ENCODE data around the gene HBG1.
"Not testable (repeated sequence)": the region's sequence is repeated elsewhere in the genome, so short reads cannot be mapped to it uniquely, and the experiment has no call there.

HBG1 gene

DNA sequence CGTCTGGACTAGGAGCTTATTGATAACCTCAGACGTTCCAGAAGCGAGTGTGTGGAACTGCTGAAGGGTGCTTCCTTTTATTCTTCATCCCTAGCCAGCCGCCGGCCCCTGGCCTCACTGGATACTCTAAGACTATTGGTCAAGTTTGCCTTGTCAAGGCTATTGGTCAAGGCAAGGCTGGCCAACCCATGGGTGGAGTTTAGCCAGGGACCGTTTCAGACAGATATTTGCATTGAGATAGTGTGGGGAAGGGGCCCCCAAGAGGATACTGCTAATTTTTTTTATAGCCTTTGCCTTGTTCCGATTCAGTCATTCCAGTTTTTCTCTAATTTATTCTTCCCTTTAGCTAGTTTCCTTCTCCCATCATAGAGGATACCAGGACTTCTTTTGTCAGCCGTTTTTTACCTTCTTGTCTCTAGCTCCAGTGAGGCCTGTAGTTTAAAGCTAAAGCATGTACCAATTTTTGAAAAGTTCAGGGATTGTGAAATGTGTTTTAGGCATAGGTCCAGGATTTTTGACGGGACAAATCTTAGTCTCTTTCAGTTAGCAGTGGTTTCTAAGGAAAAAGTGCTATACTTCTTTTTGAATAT lies at the start of gene HBG1:
Gene HBG1 (minus strand): TSS at position 51 of the 590 bp plus-strand sequence. CDS start 53 bp downstream, outside the sequence.
- not testable (repeated sequence) for DNase-seq (ENCODE audit: low read depth in 1 of 2, low spot score in 1 of 2)

DNA sequence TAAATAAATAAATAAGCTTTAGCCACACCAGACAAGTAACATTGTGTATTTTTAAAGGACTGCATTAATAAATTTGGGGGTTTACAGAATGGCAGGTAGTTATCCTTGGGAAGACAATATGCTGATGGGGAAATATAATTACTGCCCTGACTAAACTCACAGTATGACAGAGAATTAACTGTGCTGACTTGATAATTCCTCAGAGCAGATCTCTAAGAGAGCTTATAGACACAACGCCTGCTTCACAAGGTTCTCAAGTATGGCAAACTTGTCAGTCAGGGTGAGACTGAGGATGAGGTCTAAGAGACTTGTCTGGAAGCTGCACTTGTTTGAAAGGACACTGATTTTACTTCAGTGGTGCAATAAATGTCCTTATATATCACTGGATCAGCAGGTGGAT lies 48.8 kb upstream of the HBG1 start:
- no peak for DNase-seq (ENCODE audit: low read depth in 1 of 2, low spot score in 1 of 2)

DNA sequence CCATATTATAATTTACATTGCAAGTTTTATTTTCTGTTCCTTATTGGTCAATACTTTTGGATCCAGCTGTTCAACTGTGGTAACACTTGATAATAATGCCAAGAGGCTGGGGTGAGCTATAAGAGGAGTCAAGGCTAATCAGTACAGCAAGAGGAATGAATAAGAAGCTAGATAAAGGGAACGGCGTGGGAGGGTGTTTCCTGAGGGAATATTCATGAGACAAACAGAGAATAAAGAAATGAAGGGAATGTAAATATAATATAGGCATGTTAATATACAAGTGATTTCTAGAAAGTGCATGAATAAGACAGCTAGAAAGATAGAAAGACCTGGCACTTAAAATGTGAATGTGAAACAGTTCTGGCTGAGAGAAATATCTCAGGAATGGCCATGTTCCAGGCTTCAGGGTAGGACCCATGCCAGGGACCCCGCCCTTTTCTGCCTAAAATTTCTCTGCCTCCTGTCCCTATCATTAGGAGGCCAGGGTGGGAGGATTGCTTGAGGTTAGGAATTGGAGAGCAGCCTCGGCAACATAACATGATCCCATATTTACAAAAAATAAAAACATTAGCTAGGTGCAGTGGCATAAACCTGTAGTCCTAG lies 48.2 kb upstream of the HBG1 start:
- DNase-seq (ENCODE audit: low read depth in 1 of 2, low spot score in 1 of 2) = no peak

DNA sequence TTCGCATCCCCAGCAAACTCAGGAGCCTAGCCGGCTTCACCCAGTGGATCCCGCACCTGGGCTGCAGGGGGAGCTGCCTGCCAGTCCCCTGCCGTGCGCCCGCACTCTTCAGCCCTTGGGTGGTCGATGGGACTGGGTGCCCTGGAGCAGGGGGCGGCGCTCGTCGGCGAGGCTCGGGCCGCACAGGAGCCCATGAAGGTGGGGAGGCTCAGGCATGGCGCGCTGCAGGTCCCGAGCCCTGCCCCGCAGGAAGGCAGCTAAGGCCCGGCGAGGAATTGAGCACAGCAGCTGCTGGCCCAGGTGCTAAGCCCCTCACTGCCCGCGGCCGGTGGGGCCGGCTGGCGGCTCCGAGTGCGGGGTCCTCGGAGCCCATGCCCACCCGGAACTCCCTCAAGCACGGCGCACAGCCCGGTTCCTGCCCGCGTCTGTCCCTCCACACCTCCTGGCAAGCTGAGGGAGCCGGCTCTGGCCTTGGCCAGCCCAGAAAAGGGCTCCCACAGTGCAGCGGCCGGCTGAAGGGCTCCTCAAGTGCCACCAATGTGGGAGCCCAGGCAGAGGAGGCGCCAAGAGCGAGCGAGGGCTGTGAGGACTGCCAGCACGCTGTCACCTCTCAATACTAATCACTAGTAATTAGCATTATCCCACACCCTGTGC lies 44.8 kb upstream of the HBG1 start:
- DNase-seq (ENCODE audit: low read depth in 1 of 2, low spot score in 1 of 2) = not testable (repeated sequence)

- no peak for DNase-seq (ENCODE audit: low read depth in 1 of 2, low spot score in 1 of 2)
Measured at GRCh38 chr11:5293028-5293427, 43.4 kb upstream of the HBG1 start.

DNA sequence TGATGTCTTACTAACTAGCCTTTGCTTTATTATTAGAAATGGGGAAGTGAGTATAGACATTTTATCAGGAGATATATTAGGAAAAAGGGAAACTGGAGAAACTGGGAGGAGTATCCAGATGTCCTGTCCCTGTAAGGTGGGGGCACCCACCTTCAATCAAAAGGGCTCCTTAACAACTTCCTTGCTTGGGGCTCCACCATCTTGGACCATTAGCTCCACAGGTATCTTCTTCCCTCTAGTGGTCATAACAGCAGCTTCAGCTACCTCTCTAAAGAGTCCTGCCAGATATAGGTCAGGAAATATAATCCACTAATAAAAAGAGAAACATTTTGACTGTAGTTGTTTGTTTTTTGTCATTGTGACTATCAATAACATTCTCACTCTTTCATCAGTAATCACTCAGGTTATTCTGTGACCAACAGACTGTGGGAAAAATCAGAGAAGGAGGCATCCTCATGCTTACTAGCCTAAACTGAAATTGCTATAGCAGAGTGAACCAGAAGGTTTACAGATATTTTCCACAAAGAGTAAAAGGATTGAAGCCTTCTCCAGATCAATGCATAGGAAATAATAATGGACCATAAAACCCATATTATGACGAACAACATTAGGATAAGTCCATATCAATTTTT lies 41.7 kb upstream of the HBG1 start:
- no peak for DNase-seq (ENCODE audit: low read depth in 1 of 2, low spot score in 1 of 2)

GRCh38 chr11:5290106-5290505 lies 40.4 kb upstream of the HBG1 start:
- DNase-seq (ENCODE audit: low read depth in 1 of 2, low spot score in 1 of 2) = no peak

DNA sequence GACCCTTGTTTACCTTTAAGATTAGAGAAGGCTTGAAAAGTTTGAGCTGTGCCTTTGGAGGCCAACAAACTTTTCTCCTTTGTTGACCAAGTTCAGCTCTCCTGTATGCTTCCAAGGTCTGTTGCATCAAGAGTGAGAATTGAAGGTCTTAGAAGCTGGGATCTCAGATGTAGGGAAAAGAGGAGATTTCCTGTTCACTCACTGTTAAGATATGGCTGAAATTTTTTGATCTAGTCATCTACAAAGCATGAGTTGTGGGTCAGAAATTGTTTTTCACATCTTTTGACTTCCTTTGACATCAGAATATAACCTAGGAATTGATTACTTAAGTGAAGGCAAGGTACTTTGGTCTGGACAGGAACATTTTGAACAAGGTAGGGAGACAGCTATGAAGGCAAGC lies 40.0 kb upstream of the HBG1 start:
- DNase-seq (ENCODE audit: low read depth in 1 of 2, low spot score in 1 of 2) = no peak

GRCh38 chr11:5288906-5289550 lies 39.4 kb upstream of the HBG1 start:
- DNase-seq (ENCODE audit: low read depth in 1 of 2, low spot score in 1 of 2) = no peak

GRCh38 chr11:5288108-5288905 lies 38.6 kb upstream of the HBG1 start:
- no peak for DNase-seq (ENCODE audit: low read depth in 1 of 2, low spot score in 1 of 2)

DNA sequence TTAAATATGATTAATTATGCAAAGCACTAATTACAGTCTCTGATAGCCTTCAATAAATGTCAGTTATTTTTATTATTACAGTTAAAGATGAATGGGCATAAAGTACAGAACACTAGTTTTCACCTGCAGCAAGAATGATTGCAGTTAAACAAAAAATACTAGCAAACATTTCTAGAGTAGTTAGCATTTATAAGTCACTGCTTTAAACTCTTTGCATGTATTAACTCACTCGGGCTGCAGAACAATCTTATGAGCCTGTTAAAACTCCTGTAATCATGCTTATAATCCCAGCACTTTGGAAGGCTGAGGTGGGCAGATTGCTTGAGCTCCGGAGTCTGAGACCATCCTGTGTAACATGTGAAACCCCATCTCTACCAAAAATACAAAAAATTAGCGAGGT lies 37.2 kb upstream of the HBG1 start:
- no peak for DNase-seq (ENCODE audit: low read depth in 1 of 2, low spot score in 1 of 2)

DNA sequence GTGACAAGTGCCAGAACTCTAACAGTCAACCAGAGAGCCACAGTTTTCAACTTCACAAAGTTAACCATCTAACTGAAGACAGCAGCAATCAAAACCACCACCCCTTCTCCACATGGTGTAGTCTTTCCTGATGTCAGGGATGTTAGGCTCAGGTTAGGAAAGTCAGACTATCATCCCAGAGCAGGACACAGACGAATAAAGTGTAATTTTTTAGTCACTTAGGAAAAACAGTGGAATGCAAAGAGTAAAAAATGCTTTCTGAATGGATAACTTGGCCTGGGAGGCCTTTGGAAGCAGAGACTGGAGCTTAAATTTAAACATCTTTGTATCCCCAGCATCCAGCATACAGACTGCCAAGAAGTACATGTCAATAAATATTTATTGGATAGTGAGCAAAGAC lies 36.7 kb upstream of the HBG1 start:
- DNase-seq (ENCODE audit: low read depth in 1 of 2, low spot score in 1 of 2) = no peak

- no peak for DNase-seq (ENCODE audit: low read depth in 1 of 2, low spot score in 1 of 2)
Measured at GRCh38 chr11:5285703-5286340, 36.2 kb upstream of the HBG1 start.

- DNase-seq (ENCODE audit: low read depth in 1 of 2, low spot score in 1 of 2) = no peak
Measured at GRCh38 chr11:5284637-5285036, 35.0 kb upstream of the HBG1 start.

GRCh38 chr11:5283882-5284281 lies 34.2 kb upstream of the HBG1 start:
- DNase-seq (ENCODE audit: low read depth in 1 of 2, low spot score in 1 of 2) = no peak

DNA sequence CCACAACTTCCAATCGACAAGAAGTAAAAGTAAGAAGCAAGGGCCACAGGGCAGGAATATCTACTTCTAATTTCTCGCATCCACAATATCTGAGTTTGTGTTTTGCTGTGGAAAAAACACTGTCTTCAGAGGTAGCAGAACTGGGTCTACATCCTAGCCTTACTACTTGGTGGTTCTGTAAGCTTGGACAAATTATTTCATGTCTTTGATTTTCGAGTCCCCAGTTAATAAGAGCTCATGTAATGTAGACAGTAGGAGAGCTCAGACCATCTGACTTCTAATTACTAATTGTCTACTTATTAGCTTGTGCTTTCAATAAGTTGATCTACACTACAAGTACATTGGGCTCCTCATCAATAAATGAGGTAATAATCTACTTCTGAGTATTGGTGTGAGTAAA lies 33.4 kb upstream of the HBG1 start:
- DNase-seq (ENCODE audit: low read depth in 1 of 2, low spot score in 1 of 2) = no peak

- no peak for DNase-seq (ENCODE audit: low read depth in 1 of 2, low spot score in 1 of 2)
Measured at GRCh38 chr11:5282628-5283027, 33.0 kb upstream of the HBG1 start.

DNA sequence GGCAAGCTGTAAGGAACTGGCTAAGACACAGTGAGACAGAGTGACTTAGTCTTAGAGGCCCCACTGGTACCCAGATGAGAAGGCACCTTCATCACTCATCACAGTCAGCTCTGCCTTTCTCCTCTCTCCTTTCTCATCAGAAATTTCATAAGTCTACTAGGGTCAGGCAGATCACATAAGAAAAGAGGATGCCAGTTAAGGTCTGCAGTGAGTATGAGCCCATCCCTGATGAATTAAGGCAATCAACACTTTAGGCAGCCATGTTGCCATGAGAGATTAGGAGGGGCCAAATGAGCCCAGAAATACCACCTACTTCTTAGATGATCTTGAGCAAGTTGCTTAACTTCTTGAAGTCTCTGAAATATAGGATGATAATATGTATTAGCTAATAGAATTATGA lies 31.9 kb upstream of the HBG1 start:
- no peak for DNase-seq (ENCODE audit: low read depth in 1 of 2, low spot score in 1 of 2)

DNA sequence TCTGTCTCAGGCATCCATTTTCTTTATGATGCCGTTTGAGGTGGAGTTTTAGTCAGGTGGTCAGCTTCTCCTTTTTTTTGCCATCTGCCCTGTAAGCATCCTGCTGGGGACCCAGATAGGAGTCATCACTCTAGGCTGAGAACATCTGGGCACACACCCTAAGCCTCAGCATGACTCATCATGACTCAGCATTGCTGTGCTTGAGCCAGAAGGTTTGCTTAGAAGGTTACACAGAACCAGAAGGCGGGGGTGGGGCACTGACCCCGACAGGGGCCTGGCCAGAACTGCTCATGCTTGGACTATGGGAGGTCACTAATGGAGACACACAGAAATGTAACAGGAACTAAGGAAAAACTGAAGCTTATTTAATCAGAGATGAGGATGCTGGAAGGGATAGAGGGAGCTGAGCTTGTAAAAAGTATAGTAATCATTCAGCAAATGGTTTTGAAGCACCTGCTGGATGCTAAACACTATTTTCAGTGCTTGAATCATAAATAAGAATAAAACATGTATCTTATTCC lies 31.0 kb upstream of the HBG1 start:
- no peak for DNase-seq (ENCODE audit: low read depth in 1 of 2, low spot score in 1 of 2)

DNA sequence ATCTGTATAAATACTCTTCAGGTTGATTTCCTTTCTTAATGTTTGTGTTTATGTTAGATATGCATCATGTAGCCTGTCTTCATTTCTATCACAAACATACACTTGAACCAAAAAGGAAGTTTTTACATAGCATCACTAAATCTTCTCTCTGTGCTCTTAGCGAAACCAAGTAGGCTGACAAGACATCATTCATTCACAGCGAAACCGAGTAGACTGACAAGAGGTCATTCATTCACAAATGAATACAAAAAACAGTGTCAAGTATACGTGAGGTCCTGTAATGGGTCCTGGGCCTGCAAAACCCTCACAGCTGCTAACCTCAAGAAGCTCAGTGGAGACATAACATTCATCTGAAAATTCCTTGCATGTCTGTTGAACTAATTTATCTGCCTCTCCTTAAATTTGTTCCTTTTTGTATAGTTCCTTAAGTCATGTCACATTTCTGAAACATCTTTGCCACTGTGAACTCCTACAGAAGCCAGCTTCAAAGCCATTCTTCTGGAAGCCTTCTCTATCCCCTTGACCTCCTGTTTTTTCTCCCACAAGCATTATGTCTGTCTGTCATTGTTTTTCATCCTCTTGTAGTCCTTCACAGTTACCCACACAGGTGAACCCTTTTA lies 29.9 kb upstream of the HBG1 start:
- no peak for DNase-seq (ENCODE audit: low read depth in 1 of 2, low spot score in 1 of 2)
